HS-27A (cell line): Measurements from ENCODE around the gene PTGFRN.

Experiments used
- DNase-seq: peaks from one replicate; pipeline ENCODE4 v3.0.0-alpha.2; 2012; ENCODE audit warnings: low read depth, missing footprints

PTGFRN gene

GRCh38 chr1:116889380-116889779, 20.3 kb upstream of the PTGFRN start:
- no peak for DNase-seq

GRCh38 chr1:116891396-116892079, 18.2 kb upstream of the PTGFRN start:
- no peak for DNase-seq

GRCh38 chr1:116895073-116895472, 14.6 kb upstream of the PTGFRN start:
- DNase-seq: no peak

GRCh38 chr1:116899529-116899928, 10.2 kb upstream of the PTGFRN start:
- no peak for DNase-seq

- no peak for DNase-seq
Observed at GRCh38 chr1:116900471-116901365, 9.0 kb upstream of the PTGFRN start.

GRCh38 chr1:116902027-116902426, 7.7 kb upstream of the PTGFRN start:
- DNase-seq: no peak

GRCh38 chr1:116902723-116903383, 6.9 kb upstream of the PTGFRN start:
- no peak for DNase-seq

GRCh38 chr1:116904791-116905320, 4.9 kb upstream of the PTGFRN start:
- DNase-seq: no peak

- DNase-seq: no peak
Observed at GRCh38 chr1:116906812-116907211, 2.9 kb upstream of the PTGFRN start.

- no peak for DNase-seq
Observed at GRCh38 chr1:116907351-116907750, 2.4 kb upstream of the PTGFRN start.

- no peak for DNase-seq
Observed at GRCh38 chr1:116908266-116908665, 1.4 kb upstream of the PTGFRN start.

GRCh38 chr1:116908820-116909511, 750 bp upstream of the PTGFRN start:
- no peak for DNase-seq

- DNase-seq: no peak
Observed at GRCh38 chr1:116910379-116911187, 867 bp downstream of the PTGFRN start.

GRCh38 chr1:116911188-116911553, 1.5 kb downstream of the PTGFRN start:
- DNase-seq: no peak

- DNase-seq: no peak
Observed at GRCh38 chr1:116911779-116912469, 2.2 kb downstream of the PTGFRN start.

- DNase-seq: no peak
Observed at GRCh38 chr1:116912846-116913245, 3.1 kb downstream of the PTGFRN start.

GRCh38 chr1:116913941-116914340, 4.2 kb downstream of the PTGFRN start:
- no peak for DNase-seq

- no peak for DNase-seq
Observed at GRCh38 chr1:116914667-116915066, 5.0 kb downstream of the PTGFRN start.

GRCh38 chr1:116915086-116915661, 5.5 kb downstream of the PTGFRN start:
- DNase-seq: no peak

GRCh38 chr1:116916002-116916401, 6.3 kb downstream of the PTGFRN start:
- no peak for DNase-seq
